GM18861 (cell line): ENCODE data around the gene ATXN1.

Experiments
- ATAC-seq: cut with Tn5 transposase; IDR thresholded peaks from one replicate; pipeline ENCODE4 v1.9.1; 2021; ENCODE audit not compliant: unreplicated experiment

ATXN1 gene

GRCh38 chr6:16783952-16784565 is 22.8 kb upstream of the ATXN1 start:
- no peak for ATAC-seq

DNA sequence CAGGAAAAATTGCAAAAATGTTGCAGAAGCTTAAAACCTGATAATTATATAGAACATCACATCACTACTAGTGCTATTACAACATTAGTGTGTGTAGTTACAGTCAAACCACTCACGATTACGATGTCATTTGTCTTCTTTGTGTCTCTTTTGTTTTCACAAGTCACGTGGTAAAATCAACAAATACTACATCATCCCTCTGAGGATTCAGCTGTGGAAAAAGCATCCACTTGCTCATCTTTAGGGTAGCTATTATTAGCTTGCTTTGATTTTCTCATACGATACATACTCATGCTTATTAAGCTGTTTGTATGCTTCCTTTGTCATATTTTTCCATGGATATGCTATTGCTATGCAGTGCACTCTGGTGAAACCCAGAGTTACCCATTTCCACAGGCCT is 22.2 kb upstream of the ATXN1 start:
- ATAC-seq = no peak

GRCh38 chr6:16782278-16782677 is 21.0 kb upstream of the ATXN1 start:
- no peak for ATAC-seq

GRCh38 chr6:16781348-16782169 is 20.3 kb upstream of the ATXN1 start:
- ATAC-seq = no peak

- no peak for ATAC-seq
Measured at GRCh38 chr6:16778521-16778920, 17.3 kb upstream of the ATXN1 start.

DNA sequence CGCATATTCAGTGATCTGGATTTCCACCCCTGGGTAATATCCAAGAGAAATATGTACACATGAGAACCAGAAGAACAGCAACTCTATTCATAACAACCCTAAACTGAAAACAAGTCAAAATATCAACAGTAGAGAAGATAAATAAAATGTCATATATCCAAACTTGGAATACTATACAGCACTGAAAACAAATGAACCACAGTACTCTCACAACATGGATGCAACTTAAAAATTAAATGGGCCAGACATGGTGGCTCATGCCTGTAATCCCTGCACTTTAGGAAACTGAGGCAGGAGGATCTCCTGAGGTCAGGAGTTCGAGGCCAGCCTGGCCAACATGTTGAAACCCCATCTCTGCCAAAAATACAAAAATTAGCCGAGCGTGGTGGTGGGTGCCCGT is 16.5 kb upstream of the ATXN1 start:
- no peak for ATAC-seq

DNA sequence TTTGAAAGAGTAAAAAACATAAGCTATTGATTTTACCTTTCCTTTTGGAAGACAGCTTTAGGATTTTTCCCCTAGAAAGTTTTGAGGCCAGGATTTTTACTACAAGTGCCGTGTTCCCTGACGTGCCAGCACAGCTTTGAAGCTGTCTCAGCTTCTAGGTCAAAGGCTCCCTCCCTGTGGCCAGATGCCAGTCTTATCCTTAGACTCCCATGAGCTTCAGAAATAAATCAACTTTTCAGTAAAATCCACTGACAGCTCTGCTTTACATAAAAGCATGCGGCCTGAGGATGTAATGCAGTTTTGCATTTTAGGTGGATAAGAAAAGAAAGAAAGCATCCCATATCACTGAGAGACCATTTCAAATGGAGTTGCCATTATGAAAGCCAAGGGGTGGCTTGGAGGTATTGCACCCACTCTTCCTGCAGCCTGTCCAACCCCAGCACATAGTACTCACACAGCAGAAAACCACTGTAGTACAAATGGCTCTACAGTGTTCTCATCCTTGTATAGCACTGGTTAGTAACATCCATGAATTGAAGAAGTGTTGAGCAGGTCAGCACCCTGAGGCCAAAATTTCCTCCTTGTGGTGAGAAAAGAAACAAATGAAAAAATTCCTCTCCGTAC is 15.2 kb upstream of the ATXN1 start:
- ATAC-seq = no peak

GRCh38 chr6:16774437-16774836 is 13.2 kb upstream of the ATXN1 start:
- no peak for ATAC-seq

GRCh38 chr6:16773362-16773761 is 12.1 kb upstream of the ATXN1 start:
- ATAC-seq = no peak

- peak; percentile 79 for ATAC-seq
Measured at GRCh38 chr6:16770701-16771569, 9.7 kb upstream of the ATXN1 start.

- no peak for ATAC-seq
Measured at GRCh38 chr6:16769986-16770376, 8.7 kb upstream of the ATXN1 start.

GRCh38 chr6:16769131-16769985 is 8.1 kb upstream of the ATXN1 start:
- peak; percentile 40 for ATAC-seq

GRCh38 chr6:16768477-16768830 is 7.2 kb upstream of the ATXN1 start:
- ATAC-seq = no peak

GRCh38 chr6:16767765-16768476 is 6.7 kb upstream of the ATXN1 start:
- ATAC-seq = no peak

DNA sequence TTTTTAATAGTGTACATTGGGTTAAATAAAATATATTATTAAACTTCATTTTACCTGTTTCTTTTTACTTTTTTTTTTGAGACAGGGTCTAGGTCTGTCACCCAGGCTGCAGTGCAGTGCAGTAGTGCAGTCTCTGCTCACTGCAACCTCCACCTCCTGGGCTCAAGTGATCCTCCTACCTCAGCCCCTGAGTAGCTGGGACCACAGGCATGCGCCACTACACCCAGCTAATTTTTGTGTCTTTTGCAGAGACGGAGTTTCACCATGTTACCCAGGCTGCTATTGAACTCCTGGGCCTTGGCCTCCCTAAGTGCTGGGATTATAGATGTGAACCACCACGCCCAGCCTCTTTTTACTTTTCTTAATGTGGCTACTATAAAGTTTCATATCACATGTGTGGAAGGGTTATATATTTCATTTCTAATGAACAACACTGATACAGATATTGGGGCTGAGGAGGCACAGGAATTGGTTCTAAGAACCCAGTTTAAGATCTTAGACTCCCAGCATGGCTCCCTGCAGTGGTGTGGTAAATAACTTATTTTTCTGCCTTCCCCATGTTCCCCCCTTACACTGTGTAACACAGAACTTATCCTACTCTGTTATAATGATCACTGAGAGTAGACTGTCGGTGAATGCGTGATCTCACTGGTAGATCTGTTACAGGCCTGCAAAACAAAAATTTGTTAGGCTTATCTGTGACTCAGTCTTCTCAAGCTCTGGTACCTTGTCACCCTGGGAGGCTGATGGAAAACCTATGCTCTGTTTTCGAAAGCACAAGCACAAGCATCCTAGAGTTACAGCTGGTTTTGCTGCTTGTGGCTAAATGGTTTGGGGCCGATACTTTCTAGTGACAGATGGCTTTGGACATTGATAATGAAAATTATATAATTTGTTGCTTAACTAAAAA is 5.8 kb upstream of the ATXN1 start:
- ATAC-seq = no peak

DNA sequence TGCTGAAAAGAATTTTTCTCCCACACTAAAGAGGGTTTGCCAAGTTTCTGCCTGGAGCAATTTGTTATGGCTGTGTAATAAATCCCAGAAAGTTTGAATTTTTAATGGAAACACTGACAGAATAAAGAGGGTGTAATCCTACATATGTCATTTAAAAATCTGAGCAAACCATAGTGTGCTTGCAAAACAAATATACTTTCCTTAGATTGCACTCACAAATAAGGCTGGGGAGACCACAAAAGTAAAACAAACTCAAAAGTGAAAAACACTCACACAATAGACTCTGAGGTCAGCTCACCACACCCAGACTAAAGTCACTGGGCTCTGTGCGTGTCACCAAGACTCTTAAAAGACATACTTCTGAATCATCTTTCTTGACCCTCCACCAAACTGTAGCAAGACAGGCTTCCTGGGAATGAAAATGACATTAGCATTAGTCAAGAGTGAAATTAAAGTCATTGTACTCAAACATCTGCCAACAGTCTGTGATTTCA is 4.8 kb upstream of the ATXN1 start:
- no peak for ATAC-seq

DNA sequence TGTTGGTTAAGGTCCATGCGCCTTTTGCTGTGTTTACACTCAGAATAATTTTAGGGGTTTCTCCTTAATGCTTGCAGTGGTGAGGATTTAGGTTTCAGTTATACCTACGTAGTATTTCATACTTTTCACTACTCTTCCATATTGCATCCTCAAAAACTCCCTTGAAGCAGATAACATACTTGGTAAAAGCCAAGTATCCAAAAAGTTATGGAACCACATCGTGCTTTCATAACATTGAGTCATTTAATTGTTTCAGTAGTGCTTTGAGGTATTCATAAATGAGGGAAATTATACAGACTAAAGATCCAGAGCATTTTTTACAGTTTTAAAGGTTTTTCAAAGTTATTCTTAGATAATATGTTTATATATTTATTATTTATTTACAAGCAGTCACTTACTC is 4.0 kb upstream of the ATXN1 start:
- ATAC-seq = no peak

- ATAC-seq = no peak
Measured at GRCh38 chr6:16764188-16764950, 3.1 kb upstream of the ATXN1 start.
